Thyroid gland (tissue), 4 donors: ENCODE results near the gene NUDT3. TPM values are rescaled to one million over a fixed set of nuclear protein-coding genes. Genes with fewer than 3 reads are reported as not detected.

ENCODE experiments used
- DNase-seq, 2 donors: peaks; one replicate each; pipeline ENCODE4 v3.0.0-alpha.2; 2019
- H3K27ac ChIP-seq, 3 donors: fragments of 200-600 bp; sonication (generic); 1 replicate in 2 of 3; 2 replicates in 1 of 3; pipeline ENCODE4 v1.5.1; 2016 to 2019; ENCODE audit warnings: mild to moderate bottlenecking in 1 of 3, moderate library complexity in 1 of 3
- H3K27me3 ChIP-seq: fragments of 200-600 bp; sonication (generic); one replicate; pipeline ENCODE4 v1.5.1; 2019
- H3K36me3 ChIP-seq, 2 donors: fragments of 200-600 bp; sonication (generic); one replicate each; pipeline ENCODE4 v1.5.1; 2016 to 2019
- H3K4me1 ChIP-seq, 2 donors: fragments of 200-600 bp; sonication (generic); one replicate each; pipeline ENCODE4 v1.5.1; 2017 to 2019
- H3K4me3 ChIP-seq, 3 donors: fragments of 200-600 bp; sonication (generic); replicated peaks in 1 of 3; 1 replicate in 2 of 3; 2 replicates in 1 of 3; pipeline ENCODE4 v1.5.1; 2016; ENCODE audit warnings: mild to moderate bottlenecking in 1 of 3
- H3K9me3 ChIP-seq: fragments of 200-600 bp; sonication (generic); one replicate; pipeline ENCODE4 v1.5.1; 2017
- POLR2A ChIP-seq, 2 donors: fragments of 450-650 bp; IDR thresholded peaks; one replicate each; pipeline ENCODE4 v1.6.1; 2017; ENCODE audit warnings: antibody characterized with exemption in 2 of 2, mild to moderate bottlenecking in 2 of 2, moderate library complexity in 1 of 2
- WGBS, 2 donors: methylation state at CpG; one replicate each; pipeline ENCODE4 v1.1.5; 2017; 5-methylcytosine and 5-hydroxymethylcytosine counted together
- intact Hi-C: fragments of 100-400 bp; cut with DNase I; formaldehyde crosslinking; loops from one replicate; pipeline ENCODE4 v1.15.1; 2023
- total RNA-seq, 4 donors: library from RNA; depleted of rRNA; stranded (reverse); fragments of >200 nt; gene quantifications; one replicate each; pipeline ENCODE4 v1.2.3, GENCODE V29; 2016
- TF ChIP-seq, protein P1 (sequence below), 6 experiments: fragments of 200-600 bp in 3 of 6; fragments of 450-650 bp in 3 of 6; sonication (generic) in 3 of 6; IDR thresholded peaks; one replicate each; pipeline ENCODE4 v1.5.1; 2016 to 2019; ENCODE audit warnings: antibody characterized with exemption in 6 of 6, mild to moderate bottlenecking in 2 of 6, inconsistent platforms in 1 of 6, moderate library complexity in 1 of 6

The NUDT3 gene
- total RNA-seq, 4 donors from 2014 or later: 68.1 to 98.9 (median 75.5) TPM

- H3K27me3 ChIP-seq: no peaks in the 10 kb centered on the region
- H3K4me1 ChIP-seq: no peaks in the 10 kb centered on the region
- H3K36me3 ChIP-seq: no peaks in the 10 kb centered on the region
- DNase-seq: no peak
- TF ChIP-seq, protein P1, sequence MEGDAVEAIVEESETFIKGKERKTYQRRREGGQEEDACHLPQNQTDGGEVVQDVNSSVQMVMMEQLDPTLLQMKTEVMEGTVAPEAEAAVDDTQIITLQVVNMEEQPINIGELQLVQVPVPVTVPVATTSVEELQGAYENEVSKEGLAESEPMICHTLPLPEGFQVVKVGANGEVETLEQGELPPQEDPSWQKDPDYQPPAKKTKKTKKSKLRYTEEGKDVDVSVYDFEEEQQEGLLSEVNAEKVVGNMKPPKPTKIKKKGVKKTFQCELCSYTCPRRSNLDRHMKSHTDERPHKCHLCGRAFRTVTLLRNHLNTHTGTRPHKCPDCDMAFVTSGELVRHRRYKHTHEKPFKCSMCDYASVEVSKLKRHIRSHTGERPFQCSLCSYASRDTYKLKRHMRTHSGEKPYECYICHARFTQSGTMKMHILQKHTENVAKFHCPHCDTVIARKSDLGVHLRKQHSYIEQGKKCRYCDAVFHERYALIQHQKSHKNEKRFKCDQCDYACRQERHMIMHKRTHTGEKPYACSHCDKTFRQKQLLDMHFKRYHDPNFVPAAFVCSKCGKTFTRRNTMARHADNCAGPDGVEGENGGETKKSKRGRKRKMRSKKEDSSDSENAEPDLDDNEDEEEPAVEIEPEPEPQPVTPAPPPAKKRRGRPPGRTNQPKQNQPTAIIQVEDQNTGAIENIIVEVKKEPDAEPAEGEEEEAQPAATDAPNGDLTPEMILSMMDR (IDR thresholded peaks at IDR 0.05): no peak
- no peak for TF ChIP-seq POLR2A (IDR thresholded peaks at IDR 0.05)
- no peak overlapping the region for H3K27ac ChIP-seq
- no peak overlapping the region for H3K4me3 ChIP-seq
- intact Hi-C loops: no loop called here
- no peaks in the 10 kb centered on the region for H3K9me3 ChIP-seq
- 89 to 94% methylated on average over 14 to 25 of the region's 38 CpGs for WGBS, 2 donors
These were observed 44.6 kb upstream of the NUDT3 start for GRCh38 chr6:34436803-34437643.

GRCh38 chr6:34435916-34436315 is 43.4 kb upstream of the NUDT3 start:
- Histone ChIP-seq H3K9me3 (no peaks in the 10 kb centered on the region), H3K4me1 (no peaks in the 10 kb centered on the region), H3K36me3 (no peaks in the 10 kb centered on the region), H3K27me3 (no peaks in the 10 kb centered on the region), H3K4me3 (no peak overlapping the region), H3K27ac (no peak overlapping the region)
- intact Hi-C loops: no loop called here
- DNase-seq: no peak
- TF ChIP-seq POLR2A (IDR thresholded peaks at IDR 0.05): no peak
- TF ChIP-seq, protein P1 (IDR thresholded peaks at IDR 0.05): no peak
- WGBS, 2 donors: 78 to 88% methylated on average over 5 of the region's 5 CpGs

DNA sequence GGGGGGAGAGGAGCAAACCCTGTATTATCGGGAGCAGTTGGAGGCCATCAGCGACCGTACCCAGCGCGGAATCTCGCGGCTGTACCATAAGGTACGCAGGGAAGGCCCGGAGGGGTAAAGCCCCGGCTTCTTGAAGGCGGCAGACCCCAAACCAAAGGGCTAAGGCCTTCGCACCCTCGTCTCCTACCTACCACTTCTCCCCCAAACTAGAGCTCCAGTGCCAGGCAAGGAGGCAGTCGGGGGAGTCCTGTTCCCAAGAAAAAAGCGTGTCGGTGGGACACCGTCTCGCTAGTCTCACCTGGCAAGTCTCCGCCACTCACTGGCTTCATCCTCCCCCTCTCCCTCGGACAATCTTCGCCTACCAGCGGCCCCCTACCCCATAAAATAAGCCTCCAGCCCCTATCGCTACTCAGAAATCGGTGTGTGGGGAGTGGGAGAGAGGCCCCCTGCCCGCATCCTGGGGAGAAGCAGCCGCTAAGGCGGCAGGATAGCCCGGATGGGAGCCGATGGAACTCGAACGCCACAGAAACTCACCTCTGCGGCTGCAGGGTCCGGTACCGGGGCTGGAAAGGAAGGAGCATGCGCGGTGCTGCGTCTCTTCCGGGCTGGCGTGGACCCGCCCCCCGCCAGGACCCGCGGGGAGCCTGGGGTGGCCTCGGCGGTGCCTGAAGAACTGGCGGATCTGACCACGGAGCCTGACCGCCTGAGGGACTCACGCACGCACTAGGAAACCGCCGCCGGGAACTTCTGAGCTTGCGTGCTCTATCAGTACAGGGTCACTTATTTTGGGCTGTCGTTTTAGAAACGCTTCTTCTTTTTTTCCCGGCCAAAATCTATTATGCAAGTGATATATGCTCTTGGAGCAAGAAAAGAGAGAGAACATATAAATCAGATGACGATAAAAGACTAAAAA is 33.3 kb upstream of the NUDT3 start, which contains the start of gene RPS10:
RPS10 (minus strand) TSS at position 572 of the 913 bp plus-strand sequence. CDS start 848 bp downstream, outside the sequence.
- intact Hi-C loops: no loop called here
- WGBS, 2 donors: 0 to 1% methylated on average over 28 to 34 of the region's 58 CpGs
- peaks cover 5 to 11% of the 10 kb centered on the region in 2 donors for H3K4me1 ChIP-seq
- H3K9me3 ChIP-seq: no peaks in the 10 kb centered on the region
- peaks cover 39 to 42% of the 10 kb centered on the region in 2 donors for H3K36me3 ChIP-seq
- peak; percentile 92 to 94 for DNase-seq
- TF ChIP-seq, protein P1 (IDR thresholded peaks at IDR 0.05): peak in 1 of 6 experiments; percentile 28
- TF ChIP-seq POLR2A (IDR thresholded peaks at IDR 0.05): peak in 1 of 2 donors; percentile 92
- H3K4me3 ChIP-seq: peak within 1 kb of the TSS; percentile 82 to 86 (median 83)
- no peaks in the 10 kb centered on the region for H3K27me3 ChIP-seq
- H3K27ac ChIP-seq: peak within 1 kb of the TSS; percentile 84 to 95 (median 85)

DNA sequence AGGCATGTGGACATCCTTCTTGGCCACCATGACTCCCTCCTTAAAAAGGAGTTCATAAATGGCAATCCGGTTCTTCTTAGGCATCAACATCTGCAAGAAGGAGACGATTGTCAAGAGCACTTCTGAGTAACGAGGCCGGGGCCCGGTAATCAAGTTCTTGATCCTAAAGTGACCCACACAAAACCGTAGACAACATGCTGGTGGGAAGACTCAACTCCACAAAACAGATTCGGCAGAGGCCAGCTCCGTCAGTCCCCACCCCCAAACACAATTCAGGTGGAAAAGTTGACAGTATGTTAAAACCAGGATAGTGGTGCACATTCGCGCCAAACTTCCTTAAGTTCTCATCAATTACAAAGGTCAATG is 32.6 kb upstream of the NUDT3 start:
- WGBS, 2 donors: 3 to 10% methylated on average over 6 to 10 of the region's 10 CpGs
- Histone ChIP-seq H3K4me1 (peaks cover 5 to 11% of the 10 kb centered on the region in 2 donors), H3K4me3 (peak overlapping the region; percentile 82 to 86 (median 83)), H3K27me3 (no peaks in the 10 kb centered on the region), H3K27ac (peak overlapping the region; percentile 84 to 95 (median 85)), H3K9me3 (no peaks in the 10 kb centered on the region), H3K36me3 (peaks cover 44 to 47% of the 10 kb centered on the region in 2 donors)
- TF ChIP-seq, protein P1 (IDR thresholded peaks at IDR 0.05): no peak
- no peak for TF ChIP-seq POLR2A (IDR thresholded peaks at IDR 0.05)
- intact Hi-C loops: no loop called here
- peak in 1 of 2 donors; percentile 1 for DNase-seq
